HCT116 (cell line): ENCODE measurements around the gene ADD1. TPM values are rescaled to one million over a fixed set of nuclear protein-coding genes. Genes with fewer than 3 reads are reported as not detected.

Experiments
- ATAC-seq: fragments of 200-7000 bp; cut with Tn5 transposase; 2 replicates; pipeline ENCODE4 v1.9.1; 2020; ENCODE audit warnings: mild to moderate bottlenecking, moderate library complexity
- BruUV-seq: library from RNA; stranded (reverse); fragments of 400-500 nt; replicated peaks from 2 replicates; lab custom pipeline; 2021; lab: Mats Ljungman, UMichigan
- CTCF ChIA-PET: fragments of 300-600 bp; sonication (Branson Sonifier 250); formaldehyde crosslinking; loops from one replicate; lab custom pipeline; 2021; ENCODE audit warnings: antibody characterized with exemption; lab: Charles Lee
- POLR2A ChIA-PET: fragments of 300-600, 350-600 bp; sonication (Branson Sonifier 250); formaldehyde crosslinking; loops from one replicate; lab custom pipeline; 2021; ENCODE audit warnings: antibody characterized with exemption; lab: Charles Lee
- RAD21 ChIA-PET, 2 experiments: fragments of 300-600 bp; sonication (Branson Sonifier 250); formaldehyde crosslinking; loops; one replicate each; lab custom pipeline; 2023; ENCODE audit warnings: low total read pairs in 2 of 2; ENCODE audit not compliant: uncharacterized antibody in 2 of 2, unreplicated experiment in 2 of 2, low non-redundant PET in 1 of 2; lab: Charles Lee
- DNase-seq: peaks from one replicate; pipeline ENCODE4 v3.0.0-alpha.2; 2010; ENCODE audit warnings: low read depth, low spot score
- H2AFZ ChIP-seq: fragments of 200-600 bp; shearing (Covaris generic), sonication (generic); 2 replicates; pipeline ENCODE4 v1.6.1; 2017; ENCODE audit warnings: low read depth, mixed run types, mixed read lengths, antibody characterized with exemption, low read length; ENCODE audit not compliant: poor library complexity, severe bottlenecking
- H3K27ac ChIP-seq: 2 replicates; pipeline ENCODE4 v1.5.1; 2012; ENCODE audit warnings: low read depth, low read length
- H3K27me3 ChIP-seq: fragments of 200-600 bp; sonication (generic); 2 replicates; pipeline ENCODE4 v1.6.1; 2016; ENCODE audit warnings: mixed run types, low read length, mixed read lengths; ENCODE audit not compliant: insufficient read depth
- H3K36me3 ChIP-seq, 2 experiments: fragments of 200-500 bp in 1 of 2; fragments of 200-600 bp in 1 of 2; sonication (Bioruptor generic) in 1 of 2; sonication (generic) in 1 of 2; 2 replicates each; pipeline versions ENCODE4 v1.5.1 to v1.6.1; 2014 to 2016; ENCODE audit warnings: low read length in 2 of 2, inconsistent platforms in 1 of 2, mixed read lengths in 1 of 2, mixed run types in 1 of 2; ENCODE audit not compliant: insufficient read depth in 2 of 2, control insufficient read depth in 1 of 2
- H3K4me1 ChIP-seq, 2 experiments: fragments of 200-600 bp in 1 of 2; sonication (generic) in 1 of 2; 2 replicates each; pipeline versions ENCODE4 v1.5.1 to v1.6.1; 2012 to 2017; ENCODE audit warnings: low read length in 2 of 2, inconsistent platforms in 1 of 2, mild to moderate bottlenecking in 1 of 2, mixed read lengths in 1 of 2, mixed run types in 1 of 2, moderate library complexity in 1 of 2; ENCODE audit not compliant: insufficient read depth in 2 of 2, control insufficient read depth in 1 of 2
- H3K4me2 ChIP-seq: fragments of 200-600 bp; sonication (generic); 2 replicates; pipeline ENCODE4 v1.6.1; 2017; ENCODE audit warnings: mixed run types, low read length, mixed read lengths
- H3K4me3 ChIP-seq, 2 experiments: fragments of 200-600 bp in 1 of 2; sonication (generic) in 1 of 2; replicated peaks in 1 of 2; 2 replicates each; pipeline ENCODE4 v1.5.1; 2011 to 2016; ENCODE audit warnings: low read length in 2 of 2, control low read depth in 1 of 2, low read depth in 1 of 2, mild to moderate bottlenecking in 1 of 2, mixed read lengths in 1 of 2, mixed run types in 1 of 2
- H3K79me2 ChIP-seq: fragments of 200-600 bp; sonication (generic); 2 replicates; pipeline ENCODE4 v1.6.1; 2017; ENCODE audit warnings: mild to moderate bottlenecking, mixed run types, low read length, moderate library complexity, mixed read lengths; ENCODE audit not compliant: insufficient read depth
- H3K9ac ChIP-seq: fragments of 200-600 bp; sonication (generic); 2 replicates; pipeline ENCODE4 v1.6.1; 2016; ENCODE audit warnings: low read length, mixed read lengths
- H3K9me2 ChIP-seq: fragments of 200-600 bp; sonication (generic), shearing (Covaris generic); 2 replicates; pipeline ENCODE4 v1.6.1; 2017; ENCODE audit warnings: mixed run types, mild to moderate bottlenecking, moderate library complexity; ENCODE audit not compliant: insufficient read depth
- H3K9me3 ChIP-seq, 2 experiments: fragments of 200-500 bp in 1 of 2; fragments of 200-600 bp in 1 of 2; sonication (Bioruptor generic) in 1 of 2; sonication (generic) in 1 of 2; 2 replicates each; pipeline ENCODE4 v1.6.1; 2014 to 2017; ENCODE audit warnings: low read length in 2 of 2, mixed read lengths in 2 of 2, inconsistent platforms in 1 of 2, low read depth in 1 of 2, mild to moderate bottlenecking in 1 of 2, mixed run types in 1 of 2, moderate library complexity in 1 of 2; ENCODE audit not compliant: control insufficient read depth in 1 of 2, insufficient read depth in 1 of 2
- H4K20me1 ChIP-seq: fragments of 200-600 bp; sonication (generic), shearing (Covaris generic); 2 replicates; pipeline ENCODE4 v1.6.1; 2017; ENCODE audit warnings: mixed run types, mild to moderate bottlenecking, moderate library complexity; ENCODE audit not compliant: insufficient read depth
- CBX3 ChIP-seq: IDR thresholded peaks from 2 replicates; pipeline ENCODE4 v1.6.1; 2012; ENCODE audit warnings: low read depth
- CEBPB ChIP-seq: IDR thresholded peaks from 2 replicates; pipeline ENCODE4 v1.6.1; 2012; ENCODE audit warnings: low read depth
- EZH2phosphoT487 ChIP-seq: fragments of 200-600 bp; IDR thresholded peaks from 2 replicates; pipeline ENCODE4 v1.6.1; 2018; ENCODE audit warnings: antibody characterized with exemption, borderline replicate concordance
- RAD21 ChIP-seq: IDR thresholded peaks from 2 replicates; pipeline ENCODE4 v1.6.1; 2012; ENCODE audit warnings: low read depth, mild to moderate bottlenecking
- SP1 ChIP-seq: IDR thresholded peaks from 2 replicates; pipeline ENCODE4 v1.6.1; 2012; ENCODE audit warnings: low read depth
- SRF ChIP-seq: IDR thresholded peaks from 2 replicates; pipeline ENCODE4 v1.6.1; 2012; ENCODE audit warnings: low read depth
- ZFX ChIP-seq: fragments of 450-650 bp; IDR thresholded peaks from 2 replicates; pipeline ENCODE4 v1.6.1; 2017
- intact Hi-C: fragments of 100-400 bp; cut with micrococcal nuclease; formaldehyde crosslinking; loops from 2 replicates; pipeline ENCODE4 v1.10.0; 2022
- total RNA-seq: library from RNA; stranded (reverse); gene quantifications from one replicate; pipeline ENCODE4 v1.2.1, GENCODE V29; 2021; ENCODE audit not compliant: unreplicated experiment
- TF ChIP-seq, protein P1 (sequence below): IDR thresholded peaks from 2 replicates; pipeline ENCODE4 v1.6.1; 2012
- TF ChIP-seq, protein P2 (sequence below): IDR thresholded peaks from 2 replicates; pipeline ENCODE4 v1.6.1; 2012
- TF ChIP-seq, protein P3 (sequence below), 3 experiments: fragments of 200-600 bp in 1 of 3; sonication (generic) in 1 of 3; IDR thresholded peaks in 2 of 3; conservative IDR thresholded peaks in 1 of 3; 2 replicates each; pipeline ENCODE4 v1.5.1; 2012 to 2017; ENCODE audit warnings: low read depth in 2 of 3, low read length in 2 of 3, antibody characterized with exemption in 1 of 3, borderline replicate concordance in 1 of 3, control low read depth in 1 of 3, mild to moderate bottlenecking in 1 of 3, mixed read lengths in 1 of 3, mixed run types in 1 of 3, moderate library complexity in 1 of 3; ENCODE audit not compliant: insufficient read depth in 1 of 3
- TF ChIP-seq, protein P4 (sequence below): IDR thresholded peaks from 2 replicates; pipeline ENCODE4 v1.6.1; 2012; ENCODE audit warnings: low read depth

Gene ADD1
- total RNA-seq, 1 experiment from 2014 or later = 139 TPM

DNA sequence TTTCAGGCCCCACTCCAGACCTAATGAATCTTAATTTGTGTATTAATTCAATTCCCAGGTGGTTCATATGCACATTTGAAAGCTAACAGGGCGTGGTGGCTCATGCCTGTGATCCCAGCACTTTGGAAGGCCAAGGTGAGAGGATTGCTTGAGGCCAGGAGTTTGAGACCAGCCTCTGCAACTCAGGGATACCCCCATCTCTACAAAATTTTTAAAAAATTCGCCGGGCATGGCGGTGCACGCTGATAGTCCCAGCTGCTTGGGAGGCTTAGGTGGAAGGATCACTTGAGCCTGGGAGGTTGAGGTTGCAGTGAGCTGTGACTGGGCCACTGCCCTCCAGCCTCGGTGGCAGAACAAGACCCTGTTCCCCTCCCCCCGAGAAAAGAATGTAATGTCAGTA lies 31.2 kb downstream of the ADD1 start:
- Histone ChIP-seq H3K36me3 (no peaks in the 10 kb centered on the region; a peak in 1 of 4 replicates), H3K9ac (no peak overlapping the region), H3K27me3 (no peaks in the 10 kb centered on the region), H3K9me3 (no peaks in the 10 kb centered on the region), H3K4me2 (no peak overlapping the region), H2AFZ (no peak overlapping the region), H3K9me2 (no peaks in the 10 kb centered on the region), H3K4me1 (peaks cover 0 to 8% of the 10 kb centered on the region in 2 experiments; a peak in 2 of 4 replicates), H4K20me1 (no peaks in the 10 kb centered on the region; the same call in 1 of the 2 replicates), H3K4me3 (no peak overlapping the region), H3K79me2 (peaks cover 61% of the 10 kb centered on the region), H3K27ac (no peak overlapping the region)
- no TSS peak for BruUV-seq
- DNase-seq (no peak), ATAC-seq (no peak)
- intact Hi-C loops = no loop called here
- CTCF ChIA-PET = no interaction called here
- POLR2A ChIA-PET = no interaction called here
- TF ChIP-seq RAD21 = no peak
- TF ChIP-seq, protein P1, sequence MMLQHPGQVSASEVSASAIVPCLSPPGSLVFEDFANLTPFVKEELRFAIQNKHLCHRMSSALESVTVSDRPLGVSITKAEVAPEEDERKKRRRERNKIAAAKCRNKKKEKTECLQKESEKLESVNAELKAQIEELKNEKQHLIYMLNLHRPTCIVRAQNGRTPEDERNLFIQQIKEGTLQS = no peak
- TF ChIP-seq, protein P2, sequence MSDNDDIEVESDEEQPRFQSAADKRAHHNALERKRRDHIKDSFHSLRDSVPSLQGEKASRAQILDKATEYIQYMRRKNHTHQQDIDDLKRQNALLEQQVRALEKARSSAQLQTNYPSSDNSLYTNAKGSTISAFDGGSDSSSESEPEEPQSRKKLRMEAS = no peak
- TF ChIP-seq CBX3 = no peak
- TF ChIP-seq, protein P3, sequence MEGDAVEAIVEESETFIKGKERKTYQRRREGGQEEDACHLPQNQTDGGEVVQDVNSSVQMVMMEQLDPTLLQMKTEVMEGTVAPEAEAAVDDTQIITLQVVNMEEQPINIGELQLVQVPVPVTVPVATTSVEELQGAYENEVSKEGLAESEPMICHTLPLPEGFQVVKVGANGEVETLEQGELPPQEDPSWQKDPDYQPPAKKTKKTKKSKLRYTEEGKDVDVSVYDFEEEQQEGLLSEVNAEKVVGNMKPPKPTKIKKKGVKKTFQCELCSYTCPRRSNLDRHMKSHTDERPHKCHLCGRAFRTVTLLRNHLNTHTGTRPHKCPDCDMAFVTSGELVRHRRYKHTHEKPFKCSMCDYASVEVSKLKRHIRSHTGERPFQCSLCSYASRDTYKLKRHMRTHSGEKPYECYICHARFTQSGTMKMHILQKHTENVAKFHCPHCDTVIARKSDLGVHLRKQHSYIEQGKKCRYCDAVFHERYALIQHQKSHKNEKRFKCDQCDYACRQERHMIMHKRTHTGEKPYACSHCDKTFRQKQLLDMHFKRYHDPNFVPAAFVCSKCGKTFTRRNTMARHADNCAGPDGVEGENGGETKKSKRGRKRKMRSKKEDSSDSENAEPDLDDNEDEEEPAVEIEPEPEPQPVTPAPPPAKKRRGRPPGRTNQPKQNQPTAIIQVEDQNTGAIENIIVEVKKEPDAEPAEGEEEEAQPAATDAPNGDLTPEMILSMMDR (IDR thresholded peaks at IDR 0.05 in 2 of 3, conservative IDR thresholded peaks at IDR 0.05 in 1 of 3; ENCODE audit: borderline replicate concordance in 1 of 3, insufficient read depth in 1 of 3, low read depth in 2 of 3, low read length in 2 of 3) = no peak
- TF ChIP-seq, protein P4, sequence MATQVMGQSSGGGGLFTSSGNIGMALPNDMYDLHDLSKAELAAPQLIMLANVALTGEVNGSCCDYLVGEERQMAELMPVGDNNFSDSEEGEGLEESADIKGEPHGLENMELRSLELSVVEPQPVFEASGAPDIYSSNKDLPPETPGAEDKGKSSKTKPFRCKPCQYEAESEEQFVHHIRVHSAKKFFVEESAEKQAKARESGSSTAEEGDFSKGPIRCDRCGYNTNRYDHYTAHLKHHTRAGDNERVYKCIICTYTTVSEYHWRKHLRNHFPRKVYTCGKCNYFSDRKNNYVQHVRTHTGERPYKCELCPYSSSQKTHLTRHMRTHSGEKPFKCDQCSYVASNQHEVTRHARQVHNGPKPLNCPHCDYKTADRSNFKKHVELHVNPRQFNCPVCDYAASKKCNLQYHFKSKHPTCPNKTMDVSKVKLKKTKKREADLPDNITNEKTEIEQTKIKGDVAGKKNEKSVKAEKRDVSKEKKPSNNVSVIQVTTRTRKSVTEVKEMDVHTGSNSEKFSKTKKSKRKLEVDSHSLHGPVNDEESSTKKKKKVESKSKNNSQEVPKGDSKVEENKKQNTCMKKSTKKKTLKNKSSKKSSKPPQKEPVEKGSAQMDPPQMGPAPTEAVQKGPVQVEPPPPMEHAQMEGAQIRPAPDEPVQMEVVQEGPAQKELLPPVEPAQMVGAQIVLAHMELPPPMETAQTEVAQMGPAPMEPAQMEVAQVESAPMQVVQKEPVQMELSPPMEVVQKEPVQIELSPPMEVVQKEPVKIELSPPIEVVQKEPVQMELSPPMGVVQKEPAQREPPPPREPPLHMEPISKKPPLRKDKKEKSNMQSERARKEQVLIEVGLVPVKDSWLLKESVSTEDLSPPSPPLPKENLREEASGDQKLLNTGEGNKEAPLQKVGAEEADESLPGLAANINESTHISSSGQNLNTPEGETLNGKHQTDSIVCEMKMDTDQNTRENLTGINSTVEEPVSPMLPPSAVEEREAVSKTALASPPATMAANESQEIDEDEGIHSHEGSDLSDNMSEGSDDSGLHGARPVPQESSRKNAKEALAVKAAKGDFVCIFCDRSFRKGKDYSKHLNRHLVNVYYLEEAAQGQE = no peak
- no peak for TF ChIP-seq EZH2phosphoT487
- TF ChIP-seq CEBPB = no peak
- no peak for TF ChIP-seq SP1
- no peak for TF ChIP-seq ZFX
- TF ChIP-seq SRF = no peak
- RAD21 ChIA-PET = no interaction called here
